GM12865 (cell line): ENCODE results near the gene CCDC85B.

Experiments
- DNase-seq: peaks from one replicate; pipeline ENCODE4 v3.0.0; 2010; ENCODE audit warnings: low read depth
- H3K4me3 ChIP-seq: 2 replicates; pipeline ENCODE4 v1.5.1; 2011; ENCODE audit warnings: mild to moderate bottlenecking, low read depth, low read length, control low read depth
- CTCF ChIP-seq: IDR thresholded peaks from 2 replicates; pipeline ENCODE4 v1.5.1; 2011; ENCODE audit warnings: low read length, control low read depth, low read depth, inconsistent platforms; ENCODE audit not compliant: insufficient read depth; ENCODE audit errors: missing control alignments

CCDC85B gene

GRCh38 chr11:65934014-65934413 lies 43.5 kb downstream of the CCDC85B start:
- no peak for DNase-seq
- H3K4me3 ChIP-seq, result no peak overlapping the region
- TF ChIP-seq CTCF, result no peak

- no peak for TF ChIP-seq CTCF
- no peak overlapping the region for H3K4me3 ChIP-seq
- DNase-seq, result no peak
These were observed 47.3 kb downstream of the CCDC85B start for GRCh38 chr11:65937766-65938165.
